Liver (tissue), 9 donors: ENCODE data around the gene TAF3. TPM values are rescaled to one million over a fixed set of nuclear protein-coding genes. Genes with fewer than 3 reads are reported as not detected.

Experiments used
- DNase-seq: peaks from one replicate; pipeline ENCODE4 v3.0.0-alpha.2; 2017; ENCODE audit warnings: low spot score
- H3K27ac ChIP-seq, 2 donors: one replicate each; pipeline ENCODE4 v1.7.0; 2013; ENCODE audit warnings: inconsistent platforms in 2 of 2, low read length in 2 of 2, control low read depth in 1 of 2, low read depth in 1 of 2, mild to moderate bottlenecking in 1 of 2
- H3K27me3 ChIP-seq, 4 donors: one replicate each; pipeline versions ENCODE4 v1.6.1 to v1.7.0; 2013; ENCODE audit warnings: low read length in 3 of 4, inconsistent platforms in 1 of 4, mild to moderate bottlenecking in 1 of 4, moderate library complexity in 1 of 4; ENCODE audit not compliant: control insufficient read depth in 4 of 4, insufficient read depth in 4 of 4
- H3K36me3 ChIP-seq, 4 donors: one replicate each; pipeline versions ENCODE4 v1.6.1 to v1.7.0; 2013; ENCODE audit warnings: low read length in 3 of 4, mild to moderate bottlenecking in 3 of 4, low read depth in 1 of 4, moderate library complexity in 1 of 4; ENCODE audit not compliant: control insufficient read depth in 4 of 4, insufficient read depth in 3 of 4
- H3K4me1 ChIP-seq, 4 donors: one replicate each; pipeline versions ENCODE4 v1.6.1 to v1.7.0; 2013; ENCODE audit warnings: low read length in 3 of 4, mild to moderate bottlenecking in 3 of 4, moderate library complexity in 1 of 4; ENCODE audit not compliant: control insufficient read depth in 4 of 4, insufficient read depth in 4 of 4
- H3K4me3 ChIP-seq, 3 donors: one replicate each; pipeline versions ENCODE4 v1.6.1 to v1.7.0; 2013; ENCODE audit warnings: low read length in 3 of 3, control low read depth in 1 of 3, low read depth in 1 of 3, mild to moderate bottlenecking in 1 of 3
- H3K9ac ChIP-seq, 2 donors: one replicate each; pipeline ENCODE4 v1.7.0; 2013; ENCODE audit warnings: low read length in 2 of 2, mild to moderate bottlenecking in 2 of 2, moderate library complexity in 2 of 2, control low read depth in 1 of 2, low read depth in 1 of 2
- H3K9me3 ChIP-seq, 4 donors: one replicate each; pipeline versions ENCODE4 v1.6.1 to v1.7.0; 2013; ENCODE audit warnings: low read length in 3 of 4; ENCODE audit not compliant: control insufficient read depth in 4 of 4
- ATF3 ChIP-seq: IDR thresholded peaks from 2 replicates; pipeline ENCODE4 v1.6.1; 2016; ENCODE audit warnings: antibody characterized with exemption
- EGR1 ChIP-seq, 2 donors: IDR thresholded peaks; 2 replicates each; pipeline ENCODE4 v1.6.1; 2016 to 2018; ENCODE audit warnings: antibody characterized with exemption in 2 of 2, low read depth in 2 of 2
- FOXA1 ChIP-seq: IDR thresholded peaks from 2 replicates; pipeline ENCODE4 v1.6.1; 2016; ENCODE audit warnings: antibody characterized with exemption
- FOXA2 ChIP-seq: IDR thresholded peaks from 2 replicates; pipeline ENCODE4 v1.6.1; 2016; ENCODE audit warnings: antibody characterized with exemption
- GABPA ChIP-seq, 2 donors: IDR thresholded peaks in 1 of 2; conservative IDR thresholded peaks in 1 of 2; 2 replicates each; pipeline ENCODE4 v1.6.1; 2016; ENCODE audit warnings: antibody characterized with exemption in 2 of 2, mild to moderate bottlenecking in 1 of 2, moderate library complexity in 1 of 2
- HNF4G ChIP-seq: IDR thresholded peaks from 2 replicates; pipeline ENCODE4 v1.6.1; 2016; ENCODE audit warnings: antibody characterized with exemption
- JUND ChIP-seq, 2 donors: IDR thresholded peaks; 2 replicates each; pipeline ENCODE4 v1.6.1; 2016; ENCODE audit warnings: antibody characterized with exemption in 2 of 2
- MAX ChIP-seq: IDR thresholded peaks from 2 replicates; pipeline ENCODE4 v1.6.1; 2016; ENCODE audit warnings: antibody characterized with exemption
- NR2F2 ChIP-seq: IDR thresholded peaks from 2 replicates; pipeline ENCODE4 v1.6.1; 2016; ENCODE audit warnings: antibody characterized with exemption
- RAD21 ChIP-seq, 2 donors: IDR thresholded peaks; 2 replicates each; pipeline ENCODE4 v1.6.1; 2016; ENCODE audit warnings: antibody characterized with exemption in 2 of 2, mild to moderate bottlenecking in 2 of 2
- RXRA ChIP-seq, 2 donors: IDR thresholded peaks; 2 replicates each; pipeline ENCODE4 v1.6.1; 2017 to 2018; ENCODE audit warnings: antibody characterized with exemption in 2 of 2, mild to moderate bottlenecking in 1 of 2
- SP1 ChIP-seq: IDR thresholded peaks from 2 replicates; pipeline ENCODE4 v1.6.1; 2018; ENCODE audit warnings: antibody characterized with exemption, mild to moderate bottlenecking
- TAF1 ChIP-seq: conservative IDR thresholded peaks from 2 replicates; pipeline ENCODE4 v1.6.1; 2016; ENCODE audit warnings: antibody characterized with exemption, mild to moderate bottlenecking
- YY1 ChIP-seq: IDR thresholded peaks from 2 replicates; pipeline ENCODE4 v1.6.1; 2016; ENCODE audit warnings: antibody characterized with exemption, mild to moderate bottlenecking
- WGBS: extraction: QIAGEN DNeasy Blood & Tissue Kit; methylation state at CpG from one replicate; pipeline ENCODE4 v1.1.7; 2013; 5-methylcytosine and 5-hydroxymethylcytosine counted together
- polyA plus RNA-seq, 2 donors: library from polyadenylated mRNA; stranded (reverse) in 1 of 2; unstranded in 1 of 2; fragments of 200-250 nt in 1 of 2; fragments of >200 nt in 1 of 2; fragmentation: Nextera tagmentation in 1 of 2; extraction: Ambion mirVana in 1 of 2; gene quantifications; one replicate each; pipeline versions ENCODE4 v1.2.1 to v1.2.3, GENCODE V29; 2013 to 2015
- total RNA-seq, 2 donors: library from RNA; depleted of rRNA; stranded (reverse); fragments of >200 nt; gene quantifications; one replicate each; pipeline ENCODE4 v1.2.3, GENCODE V29; 2014
- TF ChIP-seq, protein P1 (sequence below): IDR thresholded peaks from 2 replicates; pipeline ENCODE4 v1.6.1; 2016; ENCODE audit warnings: antibody characterized with exemption, mild to moderate bottlenecking
- TF ChIP-seq, protein P2 (sequence below): IDR thresholded peaks from 2 replicates; pipeline ENCODE4 v1.6.1; 2016; ENCODE audit warnings: antibody characterized with exemption
- TF ChIP-seq, protein P3 (sequence below): fragments of 150-350 bp; IDR thresholded peaks from 2 replicates; pipeline ENCODE4 v1.5.1; 2017; ENCODE audit warnings: improper control_type of control experiment, low read depth, low read length; ENCODE audit not compliant: missing input control
- donor health status: healthy.
- donor health status: healthy.
- donor health status: healthy.
- donor health status: healthy.
- donor health status: healthy.

Gene TAF3
- total and polyA plus RNA-seq, 4 donors = 1.5 to 3.6 (median 1.9) TPM

GRCh38 chr10:8041284-8041991 lies 223.1 kb downstream of the TAF3 start:
- DNase-seq = no peak
- Histone ChIP-seq H3K9ac (no peak overlapping the region), H3K4me1 (peaks cover 0 to 25% (median 4%) of the 10 kb centered on the region in 4 donors), H3K4me3 (no peak overlapping the region), H3K9me3 (peaks cover 0 to 3% (median 0%) of the 10 kb centered on the region in 4 donors), H3K27ac (no peak overlapping the region), H3K36me3 (no peaks in the 10 kb centered on the region), H3K27me3 (peaks cover 9 to 42% (median 24%) of the 10 kb centered on the region in 4 donors)
- WGBS = 8% methylated on average over 10 of the region's 10 CpGs
- TF ChIP-seq RXRA (IDR thresholded peaks at IDR 0.05) (no peak), SP1 (no peak), EGR1 (IDR thresholded peaks at IDR 0.05; ENCODE audit: low read depth in 2 of 2) (no peak), MAX (no peak), JUND (IDR thresholded peaks at IDR 0.05) (no peak), TAF1 (no peak), YY1 (no peak), GABPA (IDR thresholded peaks at IDR 0.05 in 1 of 2, conservative IDR thresholded peaks at IDR 0.05 in 1 of 2) (no peak), HNF4G (no peak), FOXA2 (no peak), ATF3 (no peak), RAD21 (IDR thresholded peaks at IDR 0.05) (no peak)
- TF ChIP-seq, protein P1, sequence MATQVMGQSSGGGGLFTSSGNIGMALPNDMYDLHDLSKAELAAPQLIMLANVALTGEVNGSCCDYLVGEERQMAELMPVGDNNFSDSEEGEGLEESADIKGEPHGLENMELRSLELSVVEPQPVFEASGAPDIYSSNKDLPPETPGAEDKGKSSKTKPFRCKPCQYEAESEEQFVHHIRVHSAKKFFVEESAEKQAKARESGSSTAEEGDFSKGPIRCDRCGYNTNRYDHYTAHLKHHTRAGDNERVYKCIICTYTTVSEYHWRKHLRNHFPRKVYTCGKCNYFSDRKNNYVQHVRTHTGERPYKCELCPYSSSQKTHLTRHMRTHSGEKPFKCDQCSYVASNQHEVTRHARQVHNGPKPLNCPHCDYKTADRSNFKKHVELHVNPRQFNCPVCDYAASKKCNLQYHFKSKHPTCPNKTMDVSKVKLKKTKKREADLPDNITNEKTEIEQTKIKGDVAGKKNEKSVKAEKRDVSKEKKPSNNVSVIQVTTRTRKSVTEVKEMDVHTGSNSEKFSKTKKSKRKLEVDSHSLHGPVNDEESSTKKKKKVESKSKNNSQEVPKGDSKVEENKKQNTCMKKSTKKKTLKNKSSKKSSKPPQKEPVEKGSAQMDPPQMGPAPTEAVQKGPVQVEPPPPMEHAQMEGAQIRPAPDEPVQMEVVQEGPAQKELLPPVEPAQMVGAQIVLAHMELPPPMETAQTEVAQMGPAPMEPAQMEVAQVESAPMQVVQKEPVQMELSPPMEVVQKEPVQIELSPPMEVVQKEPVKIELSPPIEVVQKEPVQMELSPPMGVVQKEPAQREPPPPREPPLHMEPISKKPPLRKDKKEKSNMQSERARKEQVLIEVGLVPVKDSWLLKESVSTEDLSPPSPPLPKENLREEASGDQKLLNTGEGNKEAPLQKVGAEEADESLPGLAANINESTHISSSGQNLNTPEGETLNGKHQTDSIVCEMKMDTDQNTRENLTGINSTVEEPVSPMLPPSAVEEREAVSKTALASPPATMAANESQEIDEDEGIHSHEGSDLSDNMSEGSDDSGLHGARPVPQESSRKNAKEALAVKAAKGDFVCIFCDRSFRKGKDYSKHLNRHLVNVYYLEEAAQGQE = no peak
- TF ChIP-seq, protein P2, sequence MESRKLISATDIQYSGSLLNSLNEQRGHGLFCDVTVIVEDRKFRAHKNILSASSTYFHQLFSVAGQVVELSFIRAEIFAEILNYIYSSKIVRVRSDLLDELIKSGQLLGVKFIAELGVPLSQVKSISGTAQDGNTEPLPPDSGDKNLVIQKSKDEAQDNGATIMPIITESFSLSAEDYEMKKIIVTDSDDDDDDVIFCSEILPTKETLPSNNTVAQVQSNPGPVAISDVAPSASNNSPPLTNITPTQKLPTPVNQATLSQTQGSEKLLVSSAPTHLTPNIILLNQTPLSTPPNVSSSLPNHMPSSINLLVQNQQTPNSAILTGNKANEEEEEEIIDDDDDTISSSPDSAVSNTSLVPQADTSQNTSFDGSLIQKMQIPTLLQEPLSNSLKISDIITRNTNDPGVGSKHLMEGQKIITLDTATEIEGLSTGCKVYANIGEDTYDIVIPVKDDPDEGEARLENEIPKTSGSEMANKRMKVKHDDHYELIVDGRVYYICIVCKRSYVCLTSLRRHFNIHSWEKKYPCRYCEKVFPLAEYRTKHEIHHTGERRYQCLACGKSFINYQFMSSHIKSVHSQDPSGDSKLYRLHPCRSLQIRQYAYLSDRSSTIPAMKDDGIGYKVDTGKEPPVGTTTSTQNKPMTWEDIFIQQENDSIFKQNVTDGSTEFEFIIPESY = no peak

- Histone ChIP-seq H3K9me3 (peaks cover 0 to 3% (median 0%) of the 10 kb centered on the region in 4 donors), H3K36me3 (no peaks in the 10 kb centered on the region), H3K27me3 (peaks cover 9 to 41% (median 30%) of the 10 kb centered on the region in 4 donors), H3K9ac (no peak overlapping the region), H3K27ac (no peak overlapping the region), H3K4me3 (no peak overlapping the region), H3K4me1 (peaks cover 0 to 25% (median 4%) of the 10 kb centered on the region in 4 donors)
- TF ChIP-seq JUND (IDR thresholded peaks at IDR 0.05) (no peak), RAD21 (IDR thresholded peaks at IDR 0.05) (no peak), FOXA2 (no peak), HNF4G (no peak), FOXA1 (no peak), MAX (no peak), EGR1 (IDR thresholded peaks at IDR 0.05; ENCODE audit: low read depth in 2 of 2) (no peak), ATF3 (no peak), TAF1 (no peak), SP1 (no peak), NR2F2 (no peak), RXRA (IDR thresholded peaks at IDR 0.05) (no peak)
- TF ChIP-seq, protein P1 = no peak
- TF ChIP-seq, protein P3, sequence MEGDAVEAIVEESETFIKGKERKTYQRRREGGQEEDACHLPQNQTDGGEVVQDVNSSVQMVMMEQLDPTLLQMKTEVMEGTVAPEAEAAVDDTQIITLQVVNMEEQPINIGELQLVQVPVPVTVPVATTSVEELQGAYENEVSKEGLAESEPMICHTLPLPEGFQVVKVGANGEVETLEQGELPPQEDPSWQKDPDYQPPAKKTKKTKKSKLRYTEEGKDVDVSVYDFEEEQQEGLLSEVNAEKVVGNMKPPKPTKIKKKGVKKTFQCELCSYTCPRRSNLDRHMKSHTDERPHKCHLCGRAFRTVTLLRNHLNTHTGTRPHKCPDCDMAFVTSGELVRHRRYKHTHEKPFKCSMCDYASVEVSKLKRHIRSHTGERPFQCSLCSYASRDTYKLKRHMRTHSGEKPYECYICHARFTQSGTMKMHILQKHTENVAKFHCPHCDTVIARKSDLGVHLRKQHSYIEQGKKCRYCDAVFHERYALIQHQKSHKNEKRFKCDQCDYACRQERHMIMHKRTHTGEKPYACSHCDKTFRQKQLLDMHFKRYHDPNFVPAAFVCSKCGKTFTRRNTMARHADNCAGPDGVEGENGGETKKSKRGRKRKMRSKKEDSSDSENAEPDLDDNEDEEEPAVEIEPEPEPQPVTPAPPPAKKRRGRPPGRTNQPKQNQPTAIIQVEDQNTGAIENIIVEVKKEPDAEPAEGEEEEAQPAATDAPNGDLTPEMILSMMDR = no peak
- 9% methylated on average over 17 of the region's 17 CpGs for WGBS
- DNase-seq = no peak
Observed at GRCh38 chr10:8041992-8042720, 223.9 kb downstream of the TAF3 start.
